ENCODE results near the gene LEFTY2.

- TF ChIP-seq CTCF (IDR thresholded peaks at IDR 0.05), result no peak
- no peak for TF ChIP-seq EZH2 (IDR thresholded peaks at IDR 0.05; ENCODE audit: borderline replicate concordance, insufficient read depth, low read depth, low read length, poor library complexity, severe bottlenecking)
These were observed 23.5 kb downstream of the LEFTY2 start for GRCh38 chr1:225917536-225917935.
